GM18511 (cell line): ENCODE measurements around the gene PAQR6.

Experiments
- ATAC-seq: cut with Tn5 transposase; IDR thresholded peaks from one replicate; pipeline ENCODE4 v1.9.1; 2021; ENCODE audit warnings: mild to moderate bottlenecking, moderate library complexity; ENCODE audit not compliant: unreplicated experiment

Gene PAQR6

DNA sequence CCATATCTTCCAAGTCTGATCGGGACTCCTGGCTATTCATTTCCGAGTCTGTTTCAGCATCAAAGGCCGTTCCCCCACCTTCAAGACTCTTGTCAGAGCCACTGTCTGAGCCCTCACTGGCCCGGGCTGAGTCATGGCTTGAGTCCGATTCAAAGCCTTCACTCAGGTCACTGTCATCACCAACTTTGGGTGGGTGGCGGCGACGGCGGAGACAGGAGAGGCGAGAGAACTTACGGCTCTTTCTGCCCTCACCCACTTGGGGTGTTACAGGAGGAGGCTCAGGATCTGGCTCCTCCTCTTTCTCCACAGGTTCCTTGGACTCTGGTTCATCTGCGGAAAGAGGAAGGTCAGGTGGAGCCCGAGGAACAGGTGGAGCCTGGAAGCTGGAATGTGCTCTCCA is 18.2 kb upstream of the PAQR6 start:
- ATAC-seq, result no peak

DNA sequence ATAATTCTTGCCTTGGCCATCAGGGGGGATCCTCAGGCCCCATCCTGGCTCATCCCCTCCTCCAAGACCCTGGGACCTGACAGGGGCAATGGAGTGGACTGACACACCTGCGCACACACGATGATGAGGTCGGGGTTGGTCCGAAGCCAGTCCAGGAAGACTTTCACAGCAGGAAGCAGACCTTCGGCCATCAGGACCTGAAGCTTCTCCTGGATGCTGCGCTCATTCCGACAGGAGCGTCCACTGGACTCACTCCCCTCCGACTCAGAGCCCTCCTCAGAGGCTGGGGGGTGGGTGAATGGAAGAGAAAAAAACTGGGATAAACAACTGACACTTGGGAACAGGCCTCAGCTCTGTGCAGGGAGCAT is 15.4 kb upstream of the PAQR6 start:
- ATAC-seq, result no peak

DNA sequence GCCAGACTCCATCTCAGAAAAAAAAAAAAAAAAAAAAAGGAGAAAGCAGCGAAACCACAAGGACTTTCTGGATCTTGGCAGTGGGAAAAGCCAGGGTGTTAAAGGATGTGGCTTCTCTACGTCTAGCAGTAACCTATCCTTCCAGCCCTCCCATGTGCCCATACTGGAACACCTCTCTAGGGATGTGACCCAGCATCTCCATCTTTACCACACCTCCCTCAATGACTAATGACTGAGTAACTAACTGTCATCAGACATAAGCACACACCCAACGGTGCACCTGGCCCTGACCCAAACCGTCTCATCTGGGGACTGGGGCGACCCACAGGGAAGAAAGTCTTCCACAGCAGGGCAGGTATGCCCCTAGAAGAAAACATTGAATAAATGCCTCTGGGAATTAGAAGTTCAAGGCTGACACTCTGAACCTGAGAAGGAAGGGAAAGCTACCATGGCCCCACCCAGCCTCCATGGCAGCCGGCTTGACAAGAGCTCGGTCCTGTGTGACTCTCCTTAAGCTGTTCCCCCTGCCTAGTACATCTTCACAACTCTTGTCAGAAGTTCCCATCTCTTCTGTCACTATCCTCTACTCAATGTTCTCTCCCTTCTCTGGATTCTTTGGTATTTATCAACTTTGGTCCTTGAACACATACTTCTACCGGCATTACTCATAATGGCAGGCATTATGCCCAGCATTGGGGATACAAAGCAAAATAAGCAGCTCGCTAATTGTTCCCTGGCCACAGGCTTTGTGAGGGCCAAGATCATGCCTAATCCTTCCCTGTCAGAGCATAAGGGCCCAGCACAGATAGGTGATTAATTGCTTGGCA is 14.8 kb upstream of the PAQR6 start:
- ATAC-seq, result no peak

DNA sequence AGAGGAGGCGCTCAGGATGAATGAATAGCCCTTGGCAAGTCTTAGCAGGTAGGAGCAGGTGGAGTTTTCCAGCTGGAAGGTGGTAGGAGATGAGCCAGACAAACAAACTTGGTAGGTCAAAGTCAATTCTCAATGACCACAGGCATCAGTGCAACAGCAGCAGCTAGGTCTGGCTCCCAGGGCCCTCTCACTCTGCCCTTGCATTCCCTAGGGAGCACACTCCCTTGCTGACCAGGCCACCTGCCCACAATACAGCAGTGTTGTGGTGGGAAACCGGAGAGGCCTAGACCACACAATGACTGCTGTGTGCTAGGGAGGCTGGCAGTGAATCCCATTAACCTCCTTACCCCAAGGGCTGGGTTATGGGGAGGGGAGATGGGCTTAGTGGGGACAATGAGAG is 13.0 kb upstream of the PAQR6 start:
- ATAC-seq, result no peak

DNA sequence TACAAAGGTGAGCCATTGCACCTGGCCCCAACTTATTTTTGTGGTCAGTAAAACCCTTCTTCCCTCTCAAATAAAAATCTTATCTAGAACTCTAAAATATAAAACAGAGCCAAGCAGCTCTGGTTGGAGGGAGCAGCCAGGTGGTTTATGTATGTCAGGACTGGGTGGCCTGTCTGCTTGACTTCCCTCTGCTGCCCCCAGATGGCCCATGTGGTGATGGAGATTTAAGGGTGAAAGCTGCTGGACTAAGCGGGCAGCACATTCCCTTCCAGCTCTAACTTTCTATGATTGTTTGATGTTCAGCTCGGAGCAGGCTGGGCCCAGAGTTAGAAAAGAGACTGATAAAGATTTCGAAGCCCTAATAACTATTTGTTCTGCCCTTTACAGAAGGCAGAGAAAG is 11.9 kb upstream of the PAQR6 start:
- ATAC-seq, result no peak

DNA sequence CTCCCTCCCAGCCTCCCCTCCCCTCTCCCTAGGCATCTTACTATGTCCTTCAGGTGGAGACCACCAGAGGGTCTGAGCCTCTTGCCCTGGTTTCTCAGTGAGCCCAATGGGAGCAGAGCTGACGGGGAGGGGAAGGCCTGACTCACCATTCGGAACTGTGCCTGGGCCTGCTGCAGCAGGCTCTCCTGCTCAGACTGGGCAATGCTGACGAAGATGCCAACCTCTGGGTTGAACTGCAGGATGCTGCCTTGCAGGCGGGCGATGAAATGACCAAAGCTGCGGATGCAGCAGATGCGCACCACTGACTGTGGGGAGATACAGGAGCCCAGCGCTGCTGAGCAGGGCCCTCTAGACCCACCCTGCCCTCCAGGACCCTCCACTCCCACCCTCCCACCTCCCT is 11.0 kb upstream of the PAQR6 start:
- ATAC-seq, result no peak

DNA sequence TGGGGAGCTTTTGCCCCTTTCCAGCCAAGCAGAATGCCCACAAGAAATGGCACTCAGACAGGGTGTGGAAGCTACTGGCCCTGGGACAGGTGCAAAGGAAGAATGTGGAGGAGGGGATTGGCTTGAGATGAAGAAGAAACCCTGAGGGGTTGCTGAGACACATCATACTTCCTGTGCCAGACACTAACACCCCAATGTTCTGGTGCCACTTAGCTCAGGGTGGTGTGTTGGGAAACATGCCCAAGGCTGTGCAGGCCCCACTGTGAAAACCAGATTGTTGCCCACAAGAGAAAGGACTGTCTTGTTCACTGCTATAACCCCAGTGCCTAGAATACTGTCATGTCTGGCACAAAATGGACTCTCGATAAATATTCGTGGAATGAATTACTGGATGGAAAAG is 9.9 kb upstream of the PAQR6 start:
- ATAC-seq, result no peak

DNA sequence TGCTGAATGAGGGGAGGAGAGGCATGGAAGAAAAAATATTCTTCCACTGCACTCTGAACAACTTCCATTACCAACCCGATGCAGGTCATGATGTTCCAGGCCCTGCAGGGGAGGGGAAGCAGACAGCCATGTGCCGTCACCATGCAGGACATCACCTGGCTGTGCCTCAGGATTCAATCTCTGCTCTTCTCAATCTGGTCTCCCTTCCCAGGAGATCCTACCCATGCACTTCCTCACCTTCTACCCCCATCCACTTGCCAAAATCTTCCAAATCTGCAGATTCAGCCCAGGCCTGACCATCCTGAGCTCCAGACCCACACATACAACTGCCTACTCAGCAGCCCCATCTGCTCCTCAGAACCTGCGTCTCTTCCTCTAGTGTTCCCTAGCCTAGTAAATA is 5.8 kb upstream of the PAQR6 start:
- no peak for ATAC-seq

DNA sequence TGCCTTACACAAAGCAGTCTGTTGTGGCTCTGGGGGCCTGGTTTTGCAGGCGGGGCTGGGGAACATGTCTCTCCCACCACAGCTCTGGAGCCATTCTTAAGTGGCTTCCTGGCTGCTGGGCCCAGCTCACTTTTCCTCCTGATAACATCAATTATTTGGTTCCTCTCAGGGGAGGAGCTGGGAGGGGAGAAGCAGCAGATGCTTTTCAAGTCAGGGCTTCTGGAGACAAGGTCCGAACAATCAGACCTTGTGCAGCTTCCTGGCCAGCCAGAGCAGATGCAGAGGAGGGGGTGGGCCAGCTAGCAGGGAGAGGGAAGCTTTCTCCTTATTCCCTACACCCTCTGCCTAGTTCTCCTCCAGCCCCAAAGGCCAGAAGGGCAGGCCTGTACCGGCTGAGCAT is 3.7 kb upstream of the PAQR6 start:
- ATAC-seq, result no peak

DNA sequence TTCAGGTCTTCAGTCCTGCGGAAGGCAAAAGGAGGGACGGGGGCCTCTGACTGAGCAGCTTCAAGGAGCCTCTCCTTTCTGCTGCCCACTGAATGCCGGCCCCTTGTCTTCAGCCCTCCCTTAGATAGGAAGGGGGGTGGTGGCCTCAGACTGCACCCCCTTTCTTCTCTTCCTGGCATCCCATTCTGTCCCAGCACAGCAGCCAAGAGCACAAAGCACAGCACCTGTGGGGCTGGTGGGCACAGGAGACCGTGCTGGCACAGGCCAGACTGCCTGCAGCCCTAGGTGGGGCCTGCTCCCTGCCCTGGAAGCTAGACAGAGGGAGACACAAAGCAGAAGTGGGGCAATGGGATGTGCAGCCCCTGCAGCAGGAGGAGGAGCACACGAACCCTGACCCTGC is 1.7 kb upstream of the PAQR6 start:
- no peak for ATAC-seq

DNA sequence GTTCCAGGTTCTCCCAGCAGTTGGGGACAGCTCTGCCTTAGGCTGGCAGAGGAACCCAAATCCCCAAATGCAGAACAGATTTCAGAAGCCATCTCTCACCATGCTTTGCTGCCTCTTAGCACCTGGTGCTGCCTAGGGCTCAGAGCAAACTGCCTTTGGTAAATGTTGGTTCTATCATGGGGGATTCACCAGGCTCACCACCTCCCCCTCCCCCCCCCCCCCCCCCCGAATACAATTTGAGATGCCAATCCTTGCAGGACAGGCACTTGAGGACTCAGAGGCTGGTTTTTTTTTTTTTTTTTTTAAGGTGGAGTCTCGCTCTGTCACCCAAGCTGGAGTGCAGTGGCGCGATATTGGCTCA is 447 bp upstream of the PAQR6 start:
- no peak for ATAC-seq

DNA sequence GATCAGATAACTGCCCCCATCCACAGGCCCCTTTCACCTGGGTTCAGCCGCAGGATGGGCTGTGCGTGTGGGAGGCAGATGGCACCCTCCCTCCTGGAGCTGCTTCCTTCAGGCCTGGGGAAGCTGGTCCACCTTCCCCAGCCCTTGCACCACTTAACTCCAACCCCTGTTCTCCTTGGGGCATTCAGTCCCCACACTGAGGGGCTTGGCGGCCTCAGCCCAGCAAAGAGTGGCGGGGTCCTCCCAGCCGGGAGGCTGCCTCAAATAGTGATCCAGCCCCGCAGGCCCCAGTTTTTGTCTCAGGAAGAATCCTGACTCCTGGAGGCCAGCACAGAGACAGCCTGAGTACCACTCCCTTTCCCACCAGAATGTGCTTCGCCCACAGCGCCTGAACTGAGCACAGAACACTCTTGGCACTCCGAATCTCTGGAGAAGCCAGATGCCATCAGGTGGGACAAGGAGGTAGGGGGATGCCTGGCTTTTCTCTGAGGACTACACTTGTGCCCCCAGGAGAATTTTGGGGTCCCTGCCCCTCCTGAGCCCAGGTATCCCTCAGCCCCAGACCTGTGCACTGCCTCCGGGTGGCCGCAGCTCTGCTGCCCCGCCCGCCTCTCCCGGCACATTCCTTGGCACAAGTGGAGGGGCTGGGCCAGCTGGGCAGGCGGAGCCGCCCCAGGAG is 936 bp downstream of the PAQR6 start:
- ATAC-seq, result no peak

DNA sequence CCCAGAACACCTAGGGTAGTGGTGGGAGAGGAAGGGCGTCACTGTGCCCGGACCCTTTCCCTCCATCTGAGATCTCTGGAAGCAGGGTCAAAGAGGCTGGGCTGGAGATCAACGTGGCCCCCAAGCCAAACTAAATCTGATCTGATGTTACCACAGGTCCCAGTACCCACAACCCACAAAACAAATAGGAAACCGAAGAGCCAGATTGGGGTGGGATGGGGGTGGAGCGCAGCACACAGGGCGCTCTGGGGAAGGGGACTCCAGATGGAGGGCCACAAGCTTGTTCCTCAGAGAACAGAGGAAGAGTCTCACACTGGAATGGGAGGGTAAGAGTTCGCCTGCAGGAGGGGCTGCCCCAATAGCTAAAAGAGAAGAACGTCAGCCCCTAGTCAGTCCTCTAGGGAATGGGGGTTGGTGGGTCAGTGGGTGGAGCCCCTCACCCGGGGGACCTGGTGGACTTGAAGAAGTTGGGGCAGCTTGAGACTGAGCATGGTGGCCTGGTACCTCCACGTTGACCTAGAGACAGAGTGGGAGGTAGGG is 1.5 kb downstream of the PAQR6 start:
- ATAC-seq, result no peak

DNA sequence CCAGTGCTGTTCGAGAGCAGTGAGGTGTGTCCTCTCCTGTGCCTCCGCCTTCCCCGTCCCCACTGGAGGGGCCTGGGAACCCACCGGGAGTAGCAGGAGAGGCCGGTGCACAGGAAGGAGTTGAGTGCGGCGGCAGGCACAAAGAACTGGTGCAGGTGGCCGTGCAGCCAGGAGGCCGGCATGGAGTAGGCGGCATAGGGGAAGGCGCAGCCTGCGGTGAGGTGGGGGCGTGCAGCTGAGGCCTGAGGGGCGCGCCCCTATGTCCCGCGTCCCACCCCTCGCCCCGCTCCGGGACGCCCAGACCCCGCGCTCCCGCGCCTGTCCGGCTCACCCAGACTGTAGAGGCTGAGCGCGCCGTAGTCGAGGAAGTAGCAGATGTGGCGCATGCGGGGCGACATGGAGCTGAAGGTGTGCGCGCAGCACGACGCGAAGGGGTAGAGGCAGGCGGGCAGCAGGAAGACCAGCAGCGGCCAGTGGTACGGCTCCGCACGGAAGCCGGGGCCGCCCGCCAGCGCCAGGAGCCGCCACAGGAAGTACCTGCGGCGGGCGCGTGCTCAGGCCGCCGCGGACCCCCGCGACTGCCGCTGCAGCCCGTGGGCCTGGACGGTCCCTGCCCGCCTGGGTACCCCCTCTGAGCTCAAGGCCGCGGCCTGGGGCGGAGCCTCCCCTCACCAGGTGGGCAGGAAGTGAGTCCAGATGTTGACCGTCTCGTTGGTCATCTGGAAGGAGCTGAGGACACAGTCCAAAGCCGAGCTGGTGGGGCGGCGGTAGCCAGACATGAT is 2.2 kb downstream of the PAQR6 start:
- no peak for ATAC-seq

DNA sequence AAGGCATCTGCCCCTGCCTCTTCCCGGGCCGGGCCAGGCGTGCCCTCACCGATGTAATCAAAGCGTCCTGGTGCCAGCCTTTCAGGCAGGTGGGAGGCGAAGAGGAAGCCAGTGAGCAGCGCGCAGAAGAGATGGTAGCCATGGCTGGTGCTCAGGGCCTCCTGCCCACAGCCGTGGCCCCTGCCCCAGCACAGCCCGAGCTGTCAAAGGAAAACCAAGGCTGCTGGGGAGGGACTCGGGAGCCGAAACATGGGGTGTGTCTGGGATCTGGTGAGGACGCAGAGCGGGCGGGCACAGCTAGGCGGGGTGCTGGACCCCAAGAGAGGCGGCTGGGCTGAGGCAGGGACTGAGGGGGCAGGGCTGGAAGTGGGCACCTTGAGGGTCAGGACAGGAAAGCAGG is 3.1 kb downstream of the PAQR6 start:
- no peak for ATAC-seq

DNA sequence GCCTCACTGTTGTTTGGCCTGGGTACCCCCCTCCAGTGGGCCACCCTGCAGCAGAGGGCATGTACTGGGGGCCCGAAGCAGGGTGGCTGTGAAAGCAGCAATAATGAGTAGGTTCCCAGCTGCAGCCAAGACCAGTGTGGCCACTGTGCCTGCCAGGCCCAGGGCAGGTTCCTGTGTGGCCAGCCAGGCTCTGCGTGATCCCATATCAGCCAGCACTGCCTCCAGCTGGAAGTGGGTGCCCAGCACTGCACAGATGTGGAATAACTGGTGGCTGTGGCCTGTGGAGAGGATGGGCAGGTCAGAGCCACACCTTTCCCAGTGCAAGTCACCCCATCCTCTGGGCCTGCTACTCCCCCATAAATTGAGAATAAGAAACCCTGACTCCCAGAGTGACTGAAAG is 3.7 kb downstream of the PAQR6 start:
- ATAC-seq, result no peak

DNA sequence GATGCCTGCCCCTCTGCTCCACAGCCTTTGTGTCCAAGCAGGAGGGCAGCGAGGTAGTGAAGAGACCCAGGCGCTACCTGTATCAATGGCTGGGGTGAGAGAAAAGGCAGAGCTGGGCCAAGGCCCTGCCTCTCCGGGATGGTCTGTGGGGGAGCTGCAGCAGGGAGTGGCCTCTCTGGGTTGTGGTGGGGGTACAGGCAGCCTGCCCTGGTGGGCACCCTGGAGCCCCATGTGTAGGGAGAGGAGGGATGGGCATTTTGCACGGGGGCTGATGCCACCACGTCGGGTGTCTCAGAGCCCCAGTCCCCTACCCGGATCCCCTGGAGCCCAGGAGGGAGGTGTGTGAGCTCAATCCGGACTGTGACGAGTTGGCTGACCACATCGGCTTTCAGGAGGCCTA is 5.1 kb downstream of the PAQR6 start:
- no peak for ATAC-seq

DNA sequence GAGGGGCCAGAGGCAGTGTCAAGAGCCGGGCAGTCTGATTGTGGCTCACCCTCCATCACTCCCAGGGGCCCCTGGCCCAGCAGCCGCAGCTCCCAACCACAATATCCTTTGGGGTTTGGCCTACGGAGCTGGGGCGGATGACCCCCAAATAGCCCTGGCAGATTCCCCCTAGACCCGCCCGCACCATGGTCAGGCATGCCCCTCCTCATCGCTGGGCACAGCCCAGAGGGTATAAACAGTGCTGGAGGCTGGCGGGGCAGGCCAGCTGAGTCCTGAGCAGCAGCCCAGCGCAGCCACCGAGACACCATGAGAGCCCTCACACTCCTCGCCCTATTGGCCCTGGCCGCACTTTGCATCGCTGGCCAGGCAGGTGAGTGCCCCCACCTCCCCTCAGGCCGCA is 5.9 kb downstream of the PAQR6 start, which contains the start of gene BGLAP:
TSS of gene BGLAP (plus strand) at position 259 of the 400 bp plus-strand sequence. CDS start at position 307, 48 bp downstream.
- ATAC-seq, result no peak

DNA sequence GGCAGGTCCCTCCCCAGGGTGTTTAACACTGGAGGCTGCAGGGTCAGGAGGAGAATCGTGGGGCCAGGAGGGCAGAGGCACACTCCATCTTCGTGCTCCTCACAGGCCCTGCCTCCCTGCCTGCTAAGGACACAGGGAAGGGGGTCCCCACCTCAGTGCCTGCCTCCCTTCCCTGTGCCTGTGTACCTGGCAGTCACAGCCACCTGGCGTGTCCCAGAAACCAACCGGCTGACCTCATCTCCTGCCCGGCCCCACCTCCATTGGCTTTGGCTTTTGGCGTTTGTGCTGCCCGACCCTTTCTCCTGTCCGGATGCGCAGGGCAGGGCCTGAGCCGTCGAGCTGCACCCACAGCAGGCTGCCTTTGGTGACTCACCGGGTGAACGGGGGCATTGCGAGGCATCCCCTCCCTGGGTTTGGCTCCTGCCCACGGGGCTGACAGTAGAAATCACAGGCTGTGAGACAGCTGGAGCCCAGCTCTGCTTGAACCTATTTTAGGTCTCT is 6.5 kb downstream of the PAQR6 start:
- no peak for ATAC-seq

DNA sequence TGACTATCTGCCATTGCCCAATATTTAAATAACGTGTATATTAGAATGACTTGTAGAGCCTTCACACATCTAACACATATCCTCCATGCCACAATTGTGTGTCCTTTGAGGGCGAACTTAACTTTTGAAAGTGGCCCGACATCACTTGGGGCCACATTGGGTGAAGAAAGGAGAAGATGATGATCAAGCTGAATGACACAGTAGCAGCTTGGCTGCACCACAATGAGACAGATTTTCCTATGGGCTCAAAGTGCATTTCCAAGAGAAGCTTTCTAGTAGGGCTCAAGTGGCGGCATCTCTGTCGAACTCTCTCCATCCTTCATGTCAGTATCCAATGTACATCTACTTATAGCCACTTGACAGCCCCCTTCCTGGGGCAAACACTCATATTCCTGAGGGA is 9.6 kb downstream of the PAQR6 start:
- no peak for ATAC-seq

DNA sequence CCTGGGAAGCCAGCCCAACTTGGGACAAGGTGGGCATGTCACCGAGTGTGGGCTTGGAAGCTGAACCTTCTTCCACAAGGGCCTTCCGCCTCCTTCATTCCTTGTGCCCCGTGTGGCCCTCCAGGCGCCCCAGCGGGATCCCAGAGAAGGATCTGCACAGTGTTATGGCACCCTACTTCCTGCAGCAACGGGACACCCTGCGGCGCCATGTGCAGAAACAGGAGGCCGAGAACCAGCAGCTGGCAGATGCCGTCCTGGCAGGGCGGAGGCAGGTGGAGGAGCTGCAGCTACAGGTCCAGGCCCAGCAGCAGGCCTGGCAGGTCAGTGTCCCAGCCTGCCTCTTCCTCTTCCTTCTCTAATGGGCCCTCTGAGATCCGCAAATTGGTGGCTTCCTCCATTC is 11.7 kb downstream of the PAQR6 start:
- ATAC-seq, result no peak
